WTC11 (cell line): ENCODE results near the gene SLC7A14. TPM values are rescaled to one million over a fixed set of nuclear protein-coding genes. Genes with fewer than 3 reads are reported as not detected.

ENCODE experiments used
- ATAC-seq: fragments of 200-7000 bp; cut with Tn5 transposase; 2 replicates; pipeline ENCODE4 v1.10.0; 2021; ENCODE audit warnings: mild to moderate bottlenecking, moderate library complexity
- CTCF ChIA-PET: fragments of 300-600 bp; sonication (Branson Sonifier 250); formaldehyde crosslinking; loops from one replicate; lab custom pipeline; 2021; ENCODE audit warnings: antibody characterized with exemption; lab: Charles Lee
- POLR2A ChIA-PET: fragments of 350-600 bp; sonication (Branson Sonifier 250); formaldehyde crosslinking; loops from one replicate; lab custom pipeline; 2021; ENCODE audit warnings: antibody characterized with exemption; lab: Charles Lee
- DNase-seq: peaks from one replicate; pipeline ENCODE4 v3.0.0; 2021; ENCODE audit warnings: low spot score
- H3K27ac Mint-ChIP-seq: 2 replicates; pipeline ENCODE4 v1.8.0; 2021; ENCODE audit warnings: mixed read lengths
- H3K27me3 Mint-ChIP-seq: 2 replicates; pipeline ENCODE4 v1.8.0; 2021; ENCODE audit warnings: low read depth, mild to moderate bottlenecking, moderate library complexity, mixed read lengths
- H3K36me3 Mint-ChIP-seq: 2 replicates; pipeline ENCODE4 v1.8.0; 2021; ENCODE audit warnings: mixed read lengths
- H3K4me1 Mint-ChIP-seq: 2 replicates; pipeline ENCODE4 v1.8.0; 2022; ENCODE audit warnings: mixed read lengths
- H3K4me3 Mint-ChIP-seq: 2 replicates; pipeline ENCODE4 v1.8.0; 2021; ENCODE audit warnings: mild to moderate bottlenecking, moderate library complexity, mixed read lengths
- H3K9me3 Mint-ChIP-seq: 2 replicates; pipeline ENCODE4 v1.8.0; 2021; ENCODE audit warnings: mixed read lengths
- ARID4B ChIP-seq: sonication (generic); formaldehyde crosslinking; IDR thresholded peaks from 2 replicates; pipeline ENCODE4 v1.8.0; 2023; ENCODE audit warnings: missing genetic modification reagents, mild to moderate bottlenecking, borderline replicate concordance
- CBFB ChIP-seq: sonication (generic); formaldehyde crosslinking; IDR thresholded peaks from 2 replicates; pipeline ENCODE4 v1.8.1; 2022; ENCODE audit warnings: mild to moderate bottlenecking, low read depth, missing genetic modification reagents
- E2F4 ChIP-seq: sonication (generic); formaldehyde crosslinking; IDR thresholded peaks from 2 replicates; pipeline ENCODE4 v1.8.1; 2022; ENCODE audit warnings: low read depth, mild to moderate bottlenecking, moderate library complexity, missing genetic modification reagents, borderline replicate concordance
- E2F5 ChIP-seq: sonication (generic); formaldehyde crosslinking; IDR thresholded peaks from 2 replicates; pipeline ENCODE4 v1.8.1; 2022; ENCODE audit warnings: mild to moderate bottlenecking, moderate library complexity, missing genetic modification reagents
- FOXP1 ChIP-seq: sonication (generic); formaldehyde crosslinking; IDR thresholded peaks from 2 replicates; pipeline ENCODE4 v1.8.0; 2022; ENCODE audit warnings: missing genetic modification reagents, mild to moderate bottlenecking, moderate library complexity, borderline replicate concordance
- FOXP4 ChIP-seq: sonication (generic); formaldehyde crosslinking; IDR thresholded peaks from 2 replicates; pipeline ENCODE4 v1.8.0; 2022; ENCODE audit warnings: mild to moderate bottlenecking, missing genetic modification reagents
- GABPB1 ChIP-seq: sonication (generic); formaldehyde crosslinking; IDR thresholded peaks from 2 replicates; pipeline ENCODE4 v1.8.1; 2023; ENCODE audit warnings: mild to moderate bottlenecking, missing genetic modification reagents
- MLX ChIP-seq: sonication (generic); formaldehyde crosslinking; IDR thresholded peaks from 2 replicates; pipeline ENCODE4 v1.8.1; 2023; ENCODE audit warnings: mild to moderate bottlenecking, missing genetic modification reagents, moderate library complexity
- NFYB ChIP-seq: sonication (generic); formaldehyde crosslinking; conservative IDR thresholded peaks from 2 replicates; pipeline ENCODE4 v1.8.0; 2022; ENCODE audit warnings: low read depth, missing genetic modification reagents
- NR1H2 ChIP-seq: sonication (generic); formaldehyde crosslinking; IDR thresholded peaks from 2 replicates; pipeline ENCODE4 v1.9.0; 2021; ENCODE audit warnings: mild to moderate bottlenecking, moderate library complexity, missing genetic modification reagents
- NR3C1 ChIP-seq: sonication (generic); formaldehyde crosslinking; conservative IDR thresholded peaks from 2 replicates; pipeline ENCODE4 v1.8.1; 2023; ENCODE audit warnings: low read depth, mild to moderate bottlenecking, missing genetic modification reagents
- OVOL2 ChIP-seq: fragments of 250-450 bp; sonication (Bioruptor Pico); IDR thresholded peaks from 2 replicates; pipeline ENCODE4 v1.9.0; 2021; ENCODE audit warnings: mild to moderate bottlenecking, borderline replicate concordance
- PRDM15 ChIP-seq: sonication (generic); formaldehyde crosslinking; IDR thresholded peaks from 2 replicates; pipeline ENCODE4 v1.8.0; 2022; ENCODE audit warnings: missing genetic modification reagents
- SMAD3 ChIP-seq: sonication (generic); formaldehyde crosslinking; IDR thresholded peaks from 2 replicates; pipeline ENCODE4 v1.8.0; 2022; ENCODE audit warnings: missing genetic modification reagents, mild to moderate bottlenecking, borderline replicate concordance
- SMAD4 ChIP-seq: sonication (generic); formaldehyde crosslinking; IDR thresholded peaks from 2 replicates; pipeline ENCODE4 v1.8.0; 2022; ENCODE audit warnings: mild to moderate bottlenecking, missing genetic modification reagents
- SP1 ChIP-seq: sonication (generic); formaldehyde crosslinking; conservative IDR thresholded peaks from 2 replicates; pipeline ENCODE4 v1.8.1; 2022; ENCODE audit warnings: missing genetic modification reagents
- ZBTB21 ChIP-seq: sonication (generic); formaldehyde crosslinking; IDR thresholded peaks from 2 replicates; pipeline ENCODE4 v1.8.1; 2023; ENCODE audit warnings: mild to moderate bottlenecking, missing genetic modification reagents, borderline replicate concordance
- ZNF232 ChIP-seq: sonication (generic); formaldehyde crosslinking; IDR thresholded peaks from 2 replicates; pipeline ENCODE4 v1.8.0; 2022; ENCODE audit warnings: mild to moderate bottlenecking, missing genetic modification reagents
- ZNF423 ChIP-seq: fragments of 250-450 bp; sonication (Bioruptor Pico); IDR thresholded peaks from 2 replicates; pipeline ENCODE4 v2.1.2; 2022; ENCODE audit warnings: mild to moderate bottlenecking, moderate library complexity
- ZSCAN18 ChIP-seq: fragments of 250-450 bp; sonication (Bioruptor Pico); IDR thresholded peaks from 2 replicates; pipeline ENCODE4 v2.1.2; 2022; ENCODE audit warnings: mild to moderate bottlenecking, moderate library complexity
- total RNA-seq: library from RNA; stranded (reverse); gene quantifications from 3 replicates; pipeline ENCODE4 v1.2.3, GENCODE V29; 2021

Gene SLC7A14
- total RNA-seq, 1 experiment from 2014 or later: 0.68 TPM

GRCh38 chr3:170534227-170534626 lies 51.6 kb downstream of the SLC7A14 start:
- ChIA-PET POLR2A (no interaction called here), CTCF (interaction anchor here (1.6 kb wide), 1 partner anchor 277 kb away, joined by 3 read pairs; no protein-coding TSS in a partner anchor)
- no peak overlapping the region for H3K4me3 Mint-ChIP-seq
- H3K27ac Mint-ChIP-seq: no peak overlapping the region
- no peaks in the 10 kb centered on the region for H3K9me3 Mint-ChIP-seq
- H3K36me3 Mint-ChIP-seq: no peaks in the 10 kb centered on the region
- peaks cover 3% of the 10 kb centered on the region for H3K27me3 Mint-ChIP-seq
- H3K4me1 Mint-ChIP-seq: no peaks in the 10 kb centered on the region
- ATAC-seq (no peak), DNase-seq (no peak)
- no peak for TF ChIP-seq FOXP4 (CRISPR knock-in tag)
- TF ChIP-seq SP1 (CRISPR knock-in tag): no peak
- no peak for TF ChIP-seq OVOL2
- TF ChIP-seq GABPB1 (CRISPR knock-in tag): no peak
- TF ChIP-seq CBFB (CRISPR knock-in tag): no peak
- TF ChIP-seq ZNF423 (CRISPR knock-in tag): no peak
- no peak for TF ChIP-seq PRDM15
- no peak for TF ChIP-seq ZNF232 (CRISPR knock-in tag)
- TF ChIP-seq NR3C1 (CRISPR knock-in tag): no peak
- TF ChIP-seq FOXP1 (CRISPR knock-in tag): no peak
- no peak for TF ChIP-seq SMAD4 (CRISPR knock-in tag)
- no peak for TF ChIP-seq SMAD3 (CRISPR knock-in tag)
- TF ChIP-seq NR1H2 (CRISPR knock-in tag): no peak
- no peak for TF ChIP-seq ZBTB21 (CRISPR knock-in tag)
- TF ChIP-seq E2F5 (CRISPR knock-in tag): no peak
- no peak for TF ChIP-seq ZSCAN18
- TF ChIP-seq ARID4B (CRISPR knock-in tag): no peak
- no peak for TF ChIP-seq E2F4
- no peak for TF ChIP-seq MLX
- no peak for TF ChIP-seq NFYB (CRISPR knock-in tag)
- TF ChIP-seq, all 79 proteins: peak for 0
